T-cell (primary cell): ENCODE measurements around the gene PPARA. TPM values are rescaled to one million over a fixed set of nuclear protein-coding genes. Genes with fewer than 3 reads are reported as not detected.
"Not testable (repeated sequence)": the region's sequence is repeated elsewhere in the genome, so short reads cannot be mapped to it uniquely, and the experiment has no call there.

ENCODE experiments used
- ATAC-seq, 4 experiments: fragments of 200-7000 bp in 3 of 4; fragments of 150-1000 bp in 1 of 4; cut with Tn5 transposase; replicated peaks in 1 of 4; 1 replicate in 3 of 4; 2 replicates in 1 of 4; pipeline ENCODE4 v1.10.0; 2021; ENCODE audit warnings: moderate library complexity in 3 of 4, mild to moderate bottlenecking in 2 of 4, moderate number of reproducible peaks in 1 of 4
- CTCF ChIA-PET, 2 donors: fragments of 300-600 bp; sonication (Branson Sonifier 250); formaldehyde crosslinking; loops; one replicate each; lab custom pipeline; 2022; ENCODE audit warnings: antibody characterized with exemption in 2 of 2; lab: Charles Lee
- POLR2A ChIA-PET, 2 donors: fragments of 300-600 bp; sonication (Branson Sonifier 250); formaldehyde crosslinking; loops; one replicate each; lab custom pipeline; 2022; ENCODE audit warnings: antibody characterized with exemption in 2 of 2; lab: Charles Lee
- DNase-seq, 35 experiments: peaks; one replicate each; pipeline versions ENCODE4 v3.0.0 to v3.0.0-alpha.2; 2013 to 2023
- H3K27ac ChIP-seq: one replicate; pipeline ENCODE4 v1.5.1; 2013; ENCODE audit warnings: low read length
- H3K27me3 ChIP-seq, 2 experiments: replicated peaks in 1 of 2; 1 replicate in 1 of 2; 2 replicates in 1 of 2; pipeline versions ENCODE4 v1.6.1 to v1.7.0; 2013; ENCODE audit warnings: low read length in 1 of 2, mixed read lengths in 1 of 2; ENCODE audit not compliant: control insufficient read depth in 2 of 2, insufficient read depth in 2 of 2; ENCODE audit errors: extremely low read depth in 1 of 2
- H3K36me3 ChIP-seq, 2 donors: 1 replicate in 1 of 2; 2 replicates in 1 of 2; pipeline versions ENCODE4 v1.6.1 to v1.7.0; 2013; ENCODE audit warnings: low read length in 1 of 2; ENCODE audit not compliant: control insufficient read depth in 2 of 2, insufficient read depth in 1 of 2; ENCODE audit errors: extremely low read depth in 1 of 2
- H3K4me1 ChIP-seq, 2 experiments: 1 replicate in 1 of 2; 2 replicates in 1 of 2; pipeline versions ENCODE4 v1.6.1 to v1.7.0; 2013; ENCODE audit warnings: low read length in 2 of 2, mixed read lengths in 1 of 2; ENCODE audit not compliant: insufficient read depth in 2 of 2, control insufficient read depth in 1 of 2; ENCODE audit errors: extremely low read depth in 1 of 2
- H3K4me3 ChIP-seq, 2 donors: 1 replicate in 1 of 2; 2 replicates in 1 of 2; pipeline versions ENCODE4 v1.5.1 to v1.7.0; 2013; ENCODE audit warnings: mild to moderate bottlenecking in 2 of 2, low read length in 1 of 2, moderate library complexity in 1 of 2; ENCODE audit not compliant: control insufficient read depth in 1 of 2; ENCODE audit errors: extremely low read depth in 1 of 2
- H3K9me3 ChIP-seq: 2 replicates; pipeline ENCODE4 v1.7.0; 2013
- H3K27ac Mint-ChIP-seq, 2 donors: one replicate each; pipeline ENCODE4 v1.8.0; 2020 to 2021; ENCODE audit warnings: mild to moderate bottlenecking in 2 of 2, mixed read lengths in 2 of 2
- H3K27me3 Mint-ChIP-seq, 2 donors: one replicate each; pipeline ENCODE4 v1.8.0; 2021 to 2022; ENCODE audit warnings: mixed read lengths in 2 of 2
- H3K36me3 Mint-ChIP-seq: one replicate; pipeline ENCODE4 v1.8.0; 2021; ENCODE audit warnings: mixed read lengths
- H3K4me1 Mint-ChIP-seq, 3 donors: one replicate each; pipeline ENCODE4 v1.8.0; 2020 to 2022; ENCODE audit warnings: mixed read lengths in 3 of 3, mild to moderate bottlenecking in 1 of 3
- H3K4me3 Mint-ChIP-seq, 3 donors: one replicate each; pipeline ENCODE4 v1.8.0; 2020 to 2022; ENCODE audit warnings: mild to moderate bottlenecking in 3 of 3, mixed read lengths in 3 of 3, moderate library complexity in 3 of 3
- H3K9me3 Mint-ChIP-seq, 3 donors: one replicate each; pipeline ENCODE4 v1.8.0; 2020 to 2022; ENCODE audit warnings: mixed read lengths in 3 of 3
- WGBS: methylation state at CpG from one replicate; pipeline ENCODE4 v1.1.5; 2013; ENCODE audit warnings: missing lambda C conversion rate; ENCODE audit not compliant: insufficient coverage; 5-methylcytosine and 5-hydroxymethylcytosine counted together
- total RNA-seq, 35 experiments: library from RNA in 6 of 35; stranded (reverse) in 6 of 35; fragments of 120-200 nt in 1 of 35; gene quantifications; one replicate each; pipeline versions ENCODE4 v1.2.1 to v1.2.4 and lab custom pipeline; 2013 to 2026

The PPARA gene
- total RNA-seq, 5 donors from 2014 or later (not counting 1 experiment from before 2014, with no cell fraction given), result 11.0 to 22.2 (median 19.6) TPM

GRCh38 chr22:46196278-46196677 is 46.0 kb downstream of the PPARA start:
- no peak overlapping the region for H3K27ac Mint-ChIP-seq
- no peak for ATAC-seq
- ChIA-PET CTCF (no interaction called here), POLR2A (no interaction called here)
- no peaks in the 10 kb centered on the region for H3K9me3 ChIP-seq
- WGBS, result 90% methylated on average over 6 of the region's 8 CpGs
- H3K36me3 Mint-ChIP-seq, result peaks cover 24% of the 10 kb centered on the region
- no peaks in the 10 kb centered on the region for H3K9me3 Mint-ChIP-seq
- no peak for DNase-seq
- no peaks in the 10 kb centered on the region for H3K4me1 ChIP-seq
- H3K27ac ChIP-seq, result no peak overlapping the region
- H3K4me1 Mint-ChIP-seq, result peaks cover 0 to 1% (median 0%) of the 10 kb centered on the region in 3 donors
- H3K36me3 ChIP-seq, result peaks cover 8 to 13% of the 10 kb centered on the region in 2 donors
- no peaks in the 10 kb centered on the region for H3K27me3 ChIP-seq
- no peak overlapping the region for H3K4me3 ChIP-seq
- no peaks in the 10 kb centered on the region for H3K27me3 Mint-ChIP-seq
- H3K4me3 Mint-ChIP-seq, result no peak overlapping the region

DNA sequence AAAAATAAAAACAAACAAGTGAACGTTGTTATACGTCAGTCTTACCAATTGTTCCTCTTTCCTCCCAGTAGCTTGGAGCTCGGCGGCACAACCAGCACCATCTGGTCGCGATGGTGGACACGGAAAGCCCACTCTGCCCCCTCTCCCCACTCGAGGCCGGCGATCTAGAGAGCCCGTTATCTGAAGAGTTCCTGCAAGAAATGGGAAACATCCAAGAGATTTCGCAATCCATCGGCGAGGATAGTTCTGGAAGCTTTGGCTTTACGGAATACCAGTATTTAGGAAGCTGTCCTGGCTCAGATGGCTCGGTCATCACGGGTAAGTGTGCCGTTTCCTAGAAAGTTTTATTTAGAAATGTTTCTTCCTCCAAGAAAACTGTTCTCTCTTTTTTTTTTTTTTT is 47.9 kb downstream of the PPARA start:
- DNase-seq (no peak), ATAC-seq (no peak)
- H3K27ac ChIP-seq, result no peak overlapping the region
- no peaks in the 10 kb centered on the region for H3K9me3 ChIP-seq
- Mint-ChIP-seq H3K27me3 (no peaks in the 10 kb centered on the region), H3K4me3 (no peak overlapping the region), H3K9me3 (no peaks in the 10 kb centered on the region), H3K27ac (no peak overlapping the region), H3K36me3 (peaks cover 23% of the 10 kb centered on the region), H3K4me1 (peaks cover 0 to 1% (median 0%) of the 10 kb centered on the region in 3 donors)
- no peak overlapping the region for H3K4me3 ChIP-seq
- peaks cover 8 to 14% of the 10 kb centered on the region in 2 donors for H3K36me3 ChIP-seq
- H3K27me3 ChIP-seq, result no peaks in the 10 kb centered on the region
- CTCF ChIA-PET, result no interaction called here
- 98% methylated on average over 7 of the region's 18 CpGs for WGBS
- H3K4me1 ChIP-seq, result no peaks in the 10 kb centered on the region
- POLR2A ChIA-PET, result interaction anchor here in 1 of 2 donors (0.6 kb wide), 1 partner anchor 115 kb away, joined by 5 read pairs; no protein-coding TSS in a partner anchor

DNA sequence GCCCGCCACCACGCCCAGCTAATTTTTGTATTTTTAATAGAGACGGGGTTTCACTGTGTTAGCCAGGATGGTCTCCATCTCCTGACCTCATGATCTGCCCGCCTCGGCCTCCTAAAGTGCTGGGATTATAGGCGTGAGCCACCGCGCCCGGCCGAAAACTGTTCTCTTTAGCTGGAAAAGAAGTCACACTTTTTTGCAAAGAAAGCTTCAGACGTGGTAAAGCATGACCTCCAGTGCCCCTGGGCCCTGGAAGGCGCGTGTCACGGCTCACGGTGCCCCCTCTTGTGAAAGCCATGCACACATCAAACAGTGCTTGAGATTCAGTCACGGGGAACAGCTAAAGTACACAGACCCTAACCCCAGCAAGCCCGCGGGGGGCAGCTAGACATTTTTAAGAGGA is 48.5 kb downstream of the PPARA start:
- H3K27me3 Mint-ChIP-seq, H3K27ac Mint-ChIP-seq, H3K4me1 ChIP-seq, H3K4me3 Mint-ChIP-seq, ATAC-seq, CTCF ChIA-PET, H3K4me3 ChIP-seq, DNase-seq, H3K27me3 ChIP-seq, H3K9me3 ChIP-seq, H3K9me3 Mint-ChIP-seq, H3K27ac ChIP-seq, H3K4me1 Mint-ChIP-seq: not testable (repeated sequence)
- POLR2A ChIA-PET, result interaction anchor here in 1 of 2 donors (0.6 kb wide), 1 partner anchor 114 kb away, joined by 5 read pairs; no protein-coding TSS in a partner anchor
- peaks cover 8 to 19% of the 10 kb centered on the region in 2 donors for H3K36me3 ChIP-seq
- peaks cover 28% of the 10 kb centered on the region for H3K36me3 Mint-ChIP-seq
- WGBS, result 98% methylated on average over 12 of the region's 18 CpGs

DNA sequence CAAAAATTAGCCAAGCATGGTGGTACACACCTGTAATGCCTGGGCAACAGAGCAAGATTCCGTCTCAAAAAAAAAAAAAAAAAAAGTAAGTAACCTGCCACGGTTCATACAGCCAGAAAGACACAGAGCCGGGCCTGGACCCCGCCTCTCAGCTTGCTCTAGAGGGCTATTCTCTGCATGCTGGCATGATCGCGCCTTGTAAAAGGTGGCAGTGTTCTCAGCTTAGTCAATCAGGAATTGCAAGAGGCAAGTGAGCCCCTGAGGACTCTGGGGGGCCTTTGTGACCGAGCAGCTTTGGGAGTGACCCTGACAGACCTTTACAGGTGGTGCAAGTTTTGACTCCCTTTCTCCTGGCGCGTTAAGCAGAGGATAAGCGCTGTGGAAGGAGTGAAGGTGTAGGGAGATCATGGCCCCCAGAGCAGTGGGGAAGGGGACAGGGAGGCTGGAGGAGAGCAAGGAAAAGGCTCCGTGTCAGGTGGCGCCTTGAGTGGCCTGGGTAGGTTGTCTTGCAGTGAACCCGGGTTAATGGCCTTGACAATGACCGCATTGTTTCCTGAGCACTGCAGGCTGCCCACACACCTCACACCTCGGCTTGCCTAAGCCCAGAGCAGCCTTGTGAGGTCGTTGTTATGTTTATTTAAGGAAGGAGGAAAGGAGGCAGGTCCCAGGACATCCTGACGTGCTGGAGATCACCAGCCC is 50.9 kb downstream of the PPARA start:
- no peak for ATAC-seq
- DNase-seq, result peak in 1 of 35 experiments; percentile 2
- Histone ChIP-seq H3K27ac (no peak overlapping the region), H3K4me1 (no peaks in the 10 kb centered on the region), H3K36me3 (peaks cover 8 to 24% of the 10 kb centered on the region in 2 donors), H3K9me3 (no peaks in the 10 kb centered on the region), H3K4me3 (no peak overlapping the region), H3K27me3 (no peaks in the 10 kb centered on the region)
- no peaks in the 10 kb centered on the region for H3K4me1 Mint-ChIP-seq
- ChIA-PET CTCF (no interaction called here), POLR2A (no interaction called here)
- H3K27ac Mint-ChIP-seq, result no peak overlapping the region
- peaks cover 0 to 7% (median 1%) of the 10 kb centered on the region in 3 donors for H3K9me3 Mint-ChIP-seq
- peaks cover 46% of the 10 kb centered on the region for H3K36me3 Mint-ChIP-seq
- no peaks in the 10 kb centered on the region for H3K27me3 Mint-ChIP-seq
- WGBS, result 96% methylated on average over 8 of the region's 17 CpGs
- H3K4me3 Mint-ChIP-seq, result no peak overlapping the region

DNA sequence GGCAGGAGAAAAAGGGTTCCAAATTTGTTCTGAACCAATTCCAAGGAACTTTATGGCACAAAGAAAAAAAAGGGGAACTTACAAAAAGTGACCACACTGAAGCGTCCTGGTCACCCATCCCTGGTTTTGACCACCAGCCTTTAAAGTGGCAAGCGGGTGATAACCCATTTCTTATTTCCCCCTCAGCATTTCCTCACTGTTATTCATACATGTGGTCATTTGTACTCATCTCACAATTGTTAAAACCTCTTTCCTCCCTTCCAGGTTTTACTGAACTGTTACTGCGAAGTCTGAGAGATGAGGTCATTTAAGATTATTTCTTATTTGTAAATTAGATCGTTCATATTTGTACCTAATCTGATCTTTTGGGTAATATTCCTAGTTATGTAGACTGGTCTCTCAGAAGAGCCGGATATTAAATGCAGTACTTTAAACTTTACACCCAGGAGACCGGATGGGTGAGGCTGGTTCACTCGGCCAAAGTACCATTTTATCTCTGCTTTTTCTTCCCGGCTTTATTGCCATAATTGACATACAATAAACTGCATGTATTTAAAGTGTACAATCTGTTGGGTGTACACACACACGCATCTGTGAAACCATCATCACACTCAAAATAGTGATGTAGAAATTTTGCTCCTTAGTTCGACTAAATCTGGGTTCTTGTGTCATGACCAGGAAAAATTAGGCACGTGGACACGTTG is 52.7 kb downstream of the PPARA start:
- Histone ChIP-seq H3K4me1 (no peaks in the 10 kb centered on the region), H3K36me3 (peaks cover 8 to 24% of the 10 kb centered on the region in 2 donors), H3K4me3 (no peak overlapping the region), H3K27ac (no peak overlapping the region), H3K9me3 (no peaks in the 10 kb centered on the region), H3K27me3 (no peaks in the 10 kb centered on the region)
- no peak for ATAC-seq
- Mint-ChIP-seq H3K4me1 (no peaks in the 10 kb centered on the region), H3K4me3 (no peak overlapping the region), H3K27me3 (no peaks in the 10 kb centered on the region), H3K9me3 (peaks cover 0 to 7% (median 1%) of the 10 kb centered on the region in 3 donors), H3K36me3 (peaks cover 46% of the 10 kb centered on the region), H3K27ac (no peak overlapping the region)
- DNase-seq, result no peak
- WGBS, result 85% methylated on average over 3 of the region's 12 CpGs
- ChIA-PET POLR2A (no interaction called here), CTCF (no interaction called here)

DNA sequence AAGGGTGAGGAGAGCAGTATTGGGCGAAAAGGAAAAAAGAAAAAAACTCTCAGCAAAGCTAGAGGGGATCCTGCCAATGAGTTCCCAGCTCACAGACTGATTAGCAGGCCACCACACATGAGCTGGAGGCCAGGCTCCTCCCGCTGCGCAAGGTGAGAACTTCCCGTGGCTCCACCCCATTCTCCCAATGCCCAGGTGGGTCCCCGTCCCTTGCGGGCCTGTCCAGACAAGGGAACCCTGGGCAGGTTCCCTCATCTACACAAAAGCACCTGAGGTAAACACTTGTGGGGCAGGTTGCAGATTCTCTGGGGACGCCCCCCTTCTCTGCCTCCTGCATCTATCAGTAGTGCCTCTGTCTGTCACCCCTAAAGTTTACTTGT is 53.3 kb downstream of the PPARA start:
- H3K4me3 Mint-ChIP-seq, result no peak overlapping the region
- Histone ChIP-seq H3K27ac (no peak overlapping the region), H3K4me1 (no peaks in the 10 kb centered on the region), H3K27me3 (no peaks in the 10 kb centered on the region), H3K4me3 (no peak overlapping the region), H3K9me3 (no peaks in the 10 kb centered on the region), H3K36me3 (peaks cover 8 to 24% of the 10 kb centered on the region in 2 donors)
- H3K9me3 Mint-ChIP-seq, result peaks cover 2 to 11% (median 4%) of the 10 kb centered on the region in 3 donors
- peaks cover 52% of the 10 kb centered on the region for H3K36me3 Mint-ChIP-seq
- H3K27me3 Mint-ChIP-seq, result no peaks in the 10 kb centered on the region
- 80% methylated on average over 3 of the region's 7 CpGs for WGBS
- DNase-seq (no peak), ATAC-seq (no peak)
- H3K4me1 Mint-ChIP-seq, result no peaks in the 10 kb centered on the region
- H3K27ac Mint-ChIP-seq, result no peak overlapping the region
- ChIA-PET CTCF (no interaction called here), POLR2A (no interaction called here)
